Neuron (in vitro differentiated cells): ENCODE measurements around the gene EPX.

Source experiments
- H2AFZ ChIP-seq: one replicate; pipeline ENCODE4 v1.6.1; 2013; ENCODE audit warnings: low read depth, mild to moderate bottlenecking, inconsistent platforms, low read length, moderate library complexity
- H3K27me3 ChIP-seq: one replicate; pipeline ENCODE4 v1.6.1; 2013; ENCODE audit warnings: low read length; ENCODE audit not compliant: insufficient read depth
- H3K36me3 ChIP-seq: one replicate; pipeline ENCODE4 v1.6.1; 2013; ENCODE audit warnings: low read length; ENCODE audit not compliant: insufficient read depth
- H3K4me1 ChIP-seq: one replicate; pipeline ENCODE4 v1.6.1; 2013; ENCODE audit warnings: low read length; ENCODE audit not compliant: insufficient read depth
- H3K4me3 ChIP-seq: 2 replicates; pipeline ENCODE4 v1.5.1; 2013; ENCODE audit warnings: mild to moderate bottlenecking, low read length, moderate library complexity
- H3K9me3 ChIP-seq: one replicate; pipeline ENCODE4 v1.6.1; 2013; ENCODE audit warnings: low read length

Gene EPX

GRCh38 chr17:58191241-58191896, 1.2 kb upstream of the EPX start:
- H2AFZ ChIP-seq, result no peak overlapping the region
- no peak overlapping the region for H3K4me3 ChIP-seq
- no peaks in the 10 kb centered on the region for H3K4me1 ChIP-seq
- H3K36me3 ChIP-seq, result no peaks in the 10 kb centered on the region
- no peaks in the 10 kb centered on the region for H3K9me3 ChIP-seq
- H3K27me3 ChIP-seq, result peaks cover 22% of the 10 kb centered on the region

GRCh38 chr17:58193641-58194255, 1.2 kb downstream of the EPX start:
- Histone ChIP-seq H3K9me3 (no peaks in the 10 kb centered on the region), H3K36me3 (no peaks in the 10 kb centered on the region), H3K27me3 (peaks cover 12% of the 10 kb centered on the region), H2AFZ (no peak overlapping the region), H3K4me1 (no peaks in the 10 kb centered on the region), H3K4me3 (no peak overlapping the region)

GRCh38 chr17:58195518-58196123, 3.1 kb downstream of the EPX start:
- Histone ChIP-seq H3K4me3 (no peak overlapping the region), H2AFZ (no peak overlapping the region), H3K4me1 (no peaks in the 10 kb centered on the region), H3K36me3 (no peaks in the 10 kb centered on the region), H3K9me3 (no peaks in the 10 kb centered on the region), H3K27me3 (peaks cover 12% of the 10 kb centered on the region)

- H3K36me3 ChIP-seq, result no peaks in the 10 kb centered on the region
- H3K27me3 ChIP-seq, result peaks cover 6% of the 10 kb centered on the region
- no peak overlapping the region for H3K4me3 ChIP-seq
- no peaks in the 10 kb centered on the region for H3K4me1 ChIP-seq
- no peaks in the 10 kb centered on the region for H3K9me3 ChIP-seq
- no peak overlapping the region for H2AFZ ChIP-seq
Observed at GRCh38 chr17:58196610-58197009, 4.1 kb downstream of the EPX start.

GRCh38 chr17:58200024-58200633, 7.6 kb downstream of the EPX start:
- peaks cover 3% of the 10 kb centered on the region for H3K36me3 ChIP-seq
- H3K4me3 ChIP-seq, result no peak overlapping the region
- H2AFZ ChIP-seq, result no peak overlapping the region
- no peaks in the 10 kb centered on the region for H3K27me3 ChIP-seq
- no peaks in the 10 kb centered on the region for H3K4me1 ChIP-seq
- no peaks in the 10 kb centered on the region for H3K9me3 ChIP-seq

- H3K4me3 ChIP-seq, result no peak overlapping the region
- H3K36me3 ChIP-seq, result peaks cover 14% of the 10 kb centered on the region
- H2AFZ ChIP-seq, result no peak overlapping the region
- H3K27me3 ChIP-seq, result no peaks in the 10 kb centered on the region
- H3K9me3 ChIP-seq, result no peaks in the 10 kb centered on the region
- H3K4me1 ChIP-seq, result no peaks in the 10 kb centered on the region
Observed at GRCh38 chr17:58202859-58203258, 10.3 kb downstream of the EPX start.

GRCh38 chr17:58204796-58205195, 12.3 kb downstream of the EPX start:
- no peaks in the 10 kb centered on the region for H3K27me3 ChIP-seq
- no peak overlapping the region for H3K4me3 ChIP-seq
- no peak overlapping the region for H2AFZ ChIP-seq
- no peaks in the 10 kb centered on the region for H3K9me3 ChIP-seq
- peaks cover 26% of the 10 kb centered on the region for H3K36me3 ChIP-seq
- no peaks in the 10 kb centered on the region for H3K4me1 ChIP-seq

GRCh38 chr17:58205936-58206335, 13.4 kb downstream of the EPX start:
- H2AFZ ChIP-seq, result no peak overlapping the region
- H3K36me3 ChIP-seq, result peaks cover 36% of the 10 kb centered on the region
- no peaks in the 10 kb centered on the region for H3K27me3 ChIP-seq
- no peaks in the 10 kb centered on the region for H3K9me3 ChIP-seq
- H3K4me1 ChIP-seq, result no peaks in the 10 kb centered on the region
- H3K4me3 ChIP-seq, result no peak overlapping the region

GRCh38 chr17:58207451-58207850, 14.9 kb downstream of the EPX start:
- no peaks in the 10 kb centered on the region for H3K27me3 ChIP-seq
- H3K36me3 ChIP-seq, result peaks cover 44% of the 10 kb centered on the region
- no peaks in the 10 kb centered on the region for H3K4me1 ChIP-seq
- no peak overlapping the region for H2AFZ ChIP-seq
- no peak overlapping the region for H3K4me3 ChIP-seq
- H3K9me3 ChIP-seq, result no peaks in the 10 kb centered on the region

GRCh38 chr17:58208344-58208743, 15.8 kb downstream of the EPX start:
- Histone ChIP-seq H3K9me3 (no peaks in the 10 kb centered on the region), H3K4me1 (no peaks in the 10 kb centered on the region), H2AFZ (no peak overlapping the region), H3K36me3 (peaks cover 53% of the 10 kb centered on the region), H3K27me3 (no peaks in the 10 kb centered on the region), H3K4me3 (no peak overlapping the region)

GRCh38 chr17:58210922-58211321, 18.4 kb downstream of the EPX start:
- no peaks in the 10 kb centered on the region for H3K9me3 ChIP-seq
- H3K4me1 ChIP-seq, result no peaks in the 10 kb centered on the region
- no peak overlapping the region for H3K4me3 ChIP-seq
- no peaks in the 10 kb centered on the region for H3K27me3 ChIP-seq
- peaks cover 66% of the 10 kb centered on the region for H3K36me3 ChIP-seq
- no peak overlapping the region for H2AFZ ChIP-seq

- Histone ChIP-seq H3K36me3 (peaks cover 42% of the 10 kb centered on the region), H2AFZ (no peak overlapping the region), H3K9me3 (no peaks in the 10 kb centered on the region), H3K4me1 (peaks cover 5% of the 10 kb centered on the region), H3K27me3 (no peaks in the 10 kb centered on the region), H3K4me3 (no peak overlapping the region)
Observed at GRCh38 chr17:58215685-58216084, 23.2 kb downstream of the EPX start.

GRCh38 chr17:58217766-58218165, 25.2 kb downstream of the EPX start:
- H2AFZ ChIP-seq, result no peak overlapping the region
- H3K4me3 ChIP-seq, result no peak overlapping the region
- no peaks in the 10 kb centered on the region for H3K27me3 ChIP-seq
- H3K9me3 ChIP-seq, result no peaks in the 10 kb centered on the region
- H3K36me3 ChIP-seq, result peaks cover 29% of the 10 kb centered on the region
- H3K4me1 ChIP-seq, result peaks cover 5% of the 10 kb centered on the region
